Sigmoid colon (tissue), 4 donors: ENCODE data around the gene NIPSNAP2.

Experiments
- CTCF ChIP-seq, 4 experiments: fragments of 450-650 bp in 3 of 4; fragments of 200-600 bp in 1 of 4; IDR thresholded peaks; one replicate each; pipeline ENCODE4 v1.5.1; 2016 to 2019; ENCODE audit warnings: antibody characterized with exemption in 4 of 4, mild to moderate bottlenecking in 3 of 4, moderate library complexity in 2 of 4
- POLR2AphosphoS5 ChIP-seq, 4 donors: sonication (generic); formaldehyde crosslinking; IDR thresholded peaks; one replicate each; pipeline ENCODE4 v1.6.1; 2017; ENCODE audit warnings: antibody characterized with exemption in 4 of 4

DNA sequence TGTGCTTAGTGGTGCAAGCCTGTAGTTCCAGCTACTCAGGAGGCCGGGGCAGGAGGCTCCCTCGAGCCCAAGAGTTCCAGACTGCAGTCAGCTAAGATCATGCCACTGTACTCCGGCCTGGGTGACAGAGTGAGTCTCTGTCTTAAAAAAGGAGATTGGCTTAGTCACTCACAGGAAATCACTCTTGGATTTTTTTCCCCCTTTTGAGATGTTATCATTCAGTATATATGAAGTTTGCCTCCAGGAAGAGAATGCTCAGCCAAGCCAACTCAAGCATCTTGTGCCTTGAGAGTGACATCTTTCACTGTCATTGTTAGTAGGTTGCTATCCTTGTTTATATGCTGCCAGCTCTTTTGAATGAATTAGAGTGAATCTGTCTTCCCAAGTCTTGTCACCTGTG, 28.0 kb downstream of the NIPSNAP2 start:
- TF ChIP-seq CTCF (IDR thresholded peaks at IDR 0.05) (no peak), POLR2AphosphoS5 (IDR thresholded peaks at IDR 0.05) (no peak)
